Common myeloid progenitor, CD34-positive (primary cell): ENCODE data around the gene TENT5C.

Source experiments
- CTCF ChIA-PET: fragments of 350-600 bp; sonication (Branson Sonifier 250); formaldehyde crosslinking; loops from one replicate; lab custom pipeline; 2021; ENCODE audit warnings: antibody characterized with exemption; lab: Charles Lee
- POLR2A ChIA-PET: fragments of 350-600 bp; sonication (Branson Sonifier 250); formaldehyde crosslinking; loops from one replicate; lab custom pipeline; 2021; ENCODE audit warnings: antibody characterized with exemption; lab: Charles Lee
- DNase-seq, 3 donors: peaks; one replicate each; pipeline versions ENCODE4 v3.0.0 to v3.0.0-alpha.2; 2013
- H3K27ac ChIP-seq, 2 experiments: 1 replicate in 1 of 2; 2 replicates in 1 of 2; pipeline ENCODE4 v1.7.0; 2013; ENCODE audit warnings: inconsistent platforms in 2 of 2, low read length in 2 of 2, mild to moderate bottlenecking in 2 of 2, low read depth in 1 of 2, moderate library complexity in 1 of 2; ENCODE audit not compliant: severe bottlenecking in 2 of 2, insufficient read depth in 1 of 2, poor library complexity in 1 of 2
- H3K27me3 ChIP-seq, 5 experiments: replicated peaks in 2 of 5; 1 replicate in 3 of 5; 2 replicates in 2 of 5; pipeline versions ENCODE4 v1.6.1 to v1.7.0; 2013; ENCODE audit warnings: low read length in 4 of 5, mild to moderate bottlenecking in 2 of 5, moderate library complexity in 2 of 5, inconsistent platforms in 1 of 5; ENCODE audit not compliant: insufficient read depth in 5 of 5, control insufficient read depth in 4 of 5
- H3K36me3 ChIP-seq, 4 experiments: 1 replicate in 2 of 4; 2 replicates in 2 of 4; pipeline versions ENCODE4 v1.6.1 to v1.7.0; 2013; ENCODE audit warnings: low read length in 3 of 4, control low read depth in 1 of 4, mild to moderate bottlenecking in 1 of 4; ENCODE audit not compliant: control insufficient read depth in 4 of 4, insufficient read depth in 4 of 4
- H3K4me1 ChIP-seq, 4 experiments: 1 replicate in 3 of 4; 2 replicates in 1 of 4; pipeline versions ENCODE4 v1.6.1 to v1.7.1; 2013; ENCODE audit warnings: low read length in 3 of 4, mild to moderate bottlenecking in 3 of 4, control low read depth in 1 of 4, inconsistent platforms in 1 of 4, moderate library complexity in 1 of 4; ENCODE audit not compliant: control insufficient read depth in 4 of 4, insufficient read depth in 4 of 4; ENCODE audit errors: control extremely low read depth in 1 of 4
- H3K4me3 ChIP-seq, 7 experiments: 1 replicate in 4 of 7; 2 replicates in 3 of 7; pipeline versions ENCODE4 v1.5.1 to v1.7.0; 2013; ENCODE audit warnings: mild to moderate bottlenecking in 7 of 7, low read length in 6 of 7, moderate library complexity in 6 of 7, inconsistent platforms in 2 of 7, low read depth in 2 of 7, control low read depth in 1 of 7; ENCODE audit not compliant: insufficient read depth in 4 of 7, control insufficient read depth in 1 of 7; ENCODE audit errors: extremely low read depth in 1 of 7
- H3K9me3 ChIP-seq, 5 experiments: 1 replicate in 4 of 5; 2 replicates in 1 of 5; pipeline versions ENCODE4 v1.6.1 to v1.7.1; 2013; ENCODE audit warnings: low read length in 4 of 5, mild to moderate bottlenecking in 2 of 5, inconsistent platforms in 1 of 5, low read depth in 1 of 5, moderate library complexity in 1 of 5; ENCODE audit not compliant: control insufficient read depth in 4 of 5, insufficient read depth in 2 of 5; ENCODE audit errors: control extremely low read depth in 1 of 5
- WGBS: methylation state at CpG from one replicate; pipeline ENCODE4 v1.1.5; 2013; ENCODE audit not compliant: insufficient coverage; 5-methylcytosine and 5-hydroxymethylcytosine counted together

TENT5C gene

DNA sequence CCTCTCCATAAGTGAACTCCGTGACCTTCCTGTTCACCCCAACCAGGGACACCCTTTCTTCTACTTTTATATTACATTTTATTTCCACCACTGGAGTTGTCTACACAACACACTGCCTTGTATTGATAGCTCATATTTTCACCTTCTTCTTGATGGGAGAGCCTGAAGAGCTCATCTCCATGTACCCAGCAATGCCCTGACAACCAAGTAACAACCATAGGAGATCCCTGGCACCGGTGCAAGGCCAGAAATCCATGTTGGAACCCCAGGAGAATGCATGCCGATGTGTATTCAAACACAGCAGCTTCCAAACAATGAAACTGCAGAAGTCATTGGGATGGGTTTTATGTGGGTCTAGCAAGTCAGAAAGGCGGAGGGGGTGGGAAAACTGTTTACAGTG is 15.5 kb downstream of the TENT5C start:
- ChIA-PET CTCF (interaction anchor here (0.8 to 1.4 kb wide), 2 partner anchors 9 to 16 kb away, joined by 4 to 8 read pairs; no protein-coding TSS in a partner anchor), POLR2A (no interaction called here)
- Histone ChIP-seq H3K27me3 (no peaks in the 10 kb centered on the region), H3K36me3 (peaks cover 0 to 21% (median 12%) of the 10 kb centered on the region in 4 experiments), H3K4me1 (peaks cover 0 to 23% (median 8%) of the 10 kb centered on the region in 4 experiments), H3K9me3 (no peaks in the 10 kb centered on the region), H3K27ac (no peak overlapping the region), H3K4me3 (no peak overlapping the region)
- no peak for DNase-seq
- 84% methylated on average over 4 of the region's 4 CpGs for WGBS

- peaks cover 0 to 19% (median 7%) of the 10 kb centered on the region in 4 experiments for H3K4me1 ChIP-seq
- no peak overlapping the region for H3K27ac ChIP-seq
- POLR2A ChIA-PET = interaction anchor here (0.7 to 0.9 kb wide), 2 partner anchors 8 to 16 kb away, joined by 3 read pairs; no protein-coding TSS in a partner anchor
- H3K27me3 ChIP-seq = no peaks in the 10 kb centered on the region
- peaks cover 0 to 21% (median 12%) of the 10 kb centered on the region in 4 experiments for H3K36me3 ChIP-seq
- WGBS = 88% methylated on average over 14 of the region's 14 CpGs
- no peak for DNase-seq
- CTCF ChIA-PET = interaction anchor here (0.7 to 1.9 kb wide), 4 partner anchors 8 to 16 kb away, joined by 3 to 10 read pairs (median 3); no protein-coding TSS in a partner anchor
- H3K9me3 ChIP-seq = no peaks in the 10 kb centered on the region
- H3K4me3 ChIP-seq = no peak overlapping the region
Observed at GRCh38 chr1:117622726-117623125, 16.9 kb downstream of the TENT5C start.

GRCh38 chr1:117623141-117623540 is 17.3 kb downstream of the TENT5C start:
- DNase-seq = no peak
- Histone ChIP-seq H3K27ac (no peak overlapping the region), H3K27me3 (no peaks in the 10 kb centered on the region), H3K9me3 (no peaks in the 10 kb centered on the region), H3K36me3 (peaks cover 0 to 21% (median 12%) of the 10 kb centered on the region in 4 experiments), H3K4me1 (peaks cover 0 to 23% (median 9%) of the 10 kb centered on the region in 4 experiments), H3K4me3 (no peak overlapping the region)
- ChIA-PET CTCF (interaction anchor here (0.7 to 1.9 kb wide), 4 partner anchors 9 to 16 kb away, joined by 3 to 10 read pairs (median 3); no protein-coding TSS in a partner anchor), POLR2A (interaction anchor here (0.9 kb wide), 1 partner anchor 16 kb away, joined by 3 read pairs; no protein-coding TSS in a partner anchor)
- 82% methylated on average over 9 of the region's 9 CpGs for WGBS

DNA sequence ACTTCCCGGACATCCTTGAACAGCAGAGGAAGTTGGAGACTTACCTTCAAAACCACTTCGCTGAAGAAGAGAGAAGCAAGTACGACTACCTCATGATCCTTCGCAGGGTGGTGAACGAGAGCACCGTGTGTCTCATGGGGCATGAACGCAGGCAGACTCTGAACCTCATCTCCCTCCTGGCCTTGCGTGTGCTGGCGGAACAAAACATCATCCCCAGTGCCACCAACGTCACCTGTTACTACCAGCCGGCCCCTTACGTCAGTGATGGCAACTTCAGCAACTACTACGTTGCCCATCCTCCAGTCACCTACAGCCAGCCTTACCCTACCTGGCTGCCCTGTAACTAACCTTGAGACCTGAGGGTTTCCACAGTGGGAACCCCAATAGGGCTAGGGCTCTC is 17.9 kb downstream of the TENT5C start:
- POLR2A ChIA-PET = interaction anchor here (0.6 kb wide), 2 partner anchors 28 to 47 kb away, joined by 3 to 4 read pairs; no protein-coding TSS in a partner anchor
- H3K9me3 ChIP-seq = no peaks in the 10 kb centered on the region
- peaks cover 0 to 21% (median 12%) of the 10 kb centered on the region in 4 experiments for H3K36me3 ChIP-seq
- no peak for DNase-seq
- H3K4me1 ChIP-seq = peaks cover 0 to 25% (median 11%) of the 10 kb centered on the region in 4 experiments
- H3K4me3 ChIP-seq = no peak overlapping the region
- H3K27ac ChIP-seq = no peak overlapping the region
- 96% methylated on average over 13 of the region's 13 CpGs for WGBS
- H3K27me3 ChIP-seq = no peaks in the 10 kb centered on the region
- CTCF ChIA-PET = interaction anchor here (0.7 to 2.8 kb wide), 4 partner anchors 9 to 17 kb away, joined by 3 to 10 read pairs (median 6); no protein-coding TSS in a partner anchor

- Histone ChIP-seq H3K27ac (no peak overlapping the region), H3K36me3 (peaks cover 0 to 20% (median 12%) of the 10 kb centered on the region in 4 experiments), H3K9me3 (no peaks in the 10 kb centered on the region), H3K4me3 (no peak overlapping the region), H3K4me1 (peaks cover 0 to 24% (median 13%) of the 10 kb centered on the region in 4 experiments), H3K27me3 (no peaks in the 10 kb centered on the region)
- 100% methylated on average over 2 of the region's 6 CpGs for WGBS
- ChIA-PET CTCF (interaction anchor here (1.1 to 2.0 kb wide), 5 partner anchors 9 to 126 kb away, joined by 3 to 7 read pairs (median 3); partner anchors contain the start of gene TENT5C), POLR2A (interaction anchor here (1.5 to 2.0 kb wide), 2 partner anchors 15 to 21 kb away, joined by 5 to 7 read pairs; no protein-coding TSS in a partner anchor)
- peak in 2 of 3 donors; percentile 35 to 41 for DNase-seq
Observed at GRCh38 chr1:117627546-117628130, 21.8 kb downstream of the TENT5C start.

- WGBS = 100% methylated on average over 2 of the region's 3 CpGs
- H3K27ac ChIP-seq = no peak overlapping the region
- ChIA-PET CTCF (interaction anchor here (1.1 to 2.0 kb wide), 4 partner anchors 10 to 93 kb away, joined by 3 to 7 read pairs (median 5); no protein-coding TSS in a partner anchor), POLR2A (interaction anchor here (2.0 kb wide), 1 partner anchor 22 kb away, joined by 7 read pairs; no protein-coding TSS in a partner anchor)
- H3K9me3 ChIP-seq = no peaks in the 10 kb centered on the region
- DNase-seq = no peak
- H3K27me3 ChIP-seq = no peaks in the 10 kb centered on the region
- H3K36me3 ChIP-seq = peaks cover 0 to 13% (median 7%) of the 10 kb centered on the region in 4 experiments
- no peak overlapping the region for H3K4me3 ChIP-seq
- peaks cover 0 to 19% (median 8%) of the 10 kb centered on the region in 4 experiments for H3K4me1 ChIP-seq
Observed at GRCh38 chr1:117628343-117628742, 22.5 kb downstream of the TENT5C start.
